ENCODE results near the gene GNG8. TPM values are rescaled to one million over a fixed set of nuclear protein-coding genes. Genes with fewer than 3 reads are reported as not detected.

Gene GNG8
- total and polyA plus RNA-seq, 9 of the 15 experiments (the other 6 are each of a cell fraction or from before 2014, with no cell fraction given), result 1.3 TPM; not detected in 8

- TF ChIP-seq NCOA1 (IDR thresholded peaks at IDR 0.05; ENCODE audit: low read depth), result peak; percentile 51; the same call in 1 of the 2 replicates
- TF ChIP-seq ZBTB40 (IDR thresholded peaks at IDR 0.05), result 0 out of 2 replicates have a peak, but pooled peaks have one; percentile 12
- TF ChIP-seq ZBTB40 (CRISPR knock-in tag; IDR thresholded peaks at IDR 0.05), result no peak
- TF ChIP-seq KDM1A (IDR thresholded peaks at IDR 0.05), result peak in 1 of 2 experiments; percentile 15; a peak in 1 of 4 replicates
- TF ChIP-seq, protein P1, sequence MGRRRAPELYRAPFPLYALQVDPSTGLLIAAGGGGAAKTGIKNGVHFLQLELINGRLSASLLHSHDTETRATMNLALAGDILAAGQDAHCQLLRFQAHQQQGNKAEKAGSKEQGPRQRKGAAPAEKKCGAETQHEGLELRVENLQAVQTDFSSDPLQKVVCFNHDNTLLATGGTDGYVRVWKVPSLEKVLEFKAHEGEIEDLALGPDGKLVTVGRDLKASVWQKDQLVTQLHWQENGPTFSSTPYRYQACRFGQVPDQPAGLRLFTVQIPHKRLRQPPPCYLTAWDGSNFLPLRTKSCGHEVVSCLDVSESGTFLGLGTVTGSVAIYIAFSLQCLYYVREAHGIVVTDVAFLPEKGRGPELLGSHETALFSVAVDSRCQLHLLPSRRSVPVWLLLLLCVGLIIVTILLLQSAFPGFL (CRISPR knock-in tag; IDR thresholded peaks at IDR 0.05), result no peak
- TF ChIP-seq E4F1 (CRISPR knock-in tag; IDR thresholded peaks at IDR 0.05; ENCODE audit: borderline replicate concordance), result no peak
- TF ChIP-seq ZFP91 (CRISPR knock-in tag; IDR thresholded peaks at IDR 0.05), result 0 out of 2 replicates have a peak, but pooled peaks have one; percentile 31
- no peak for TF ChIP-seq NELFE (IDR thresholded peaks at IDR 0.05; ENCODE audit: insufficient read depth, insufficient read length)
- peak; percentile 55; the same call in 1 of the 2 replicates for TF ChIP-seq LEF1 (IDR thresholded peaks at IDR 0.05)
- TF ChIP-seq CREM (IDR thresholded peaks at IDR 0.05; ENCODE audit: low read depth), result peak; percentile 29; the same call in 1 of the 2 replicates
- peak; percentile 33; the same call in 1 of the 2 replicates for TF ChIP-seq TAL1 (IDR thresholded peaks at IDR 0.05)
- TF ChIP-seq CGGBP1 (CRISPR knock-in tag; IDR thresholded peaks at IDR 0.05), result no peak
- TF ChIP-seq DPF2 (IDR thresholded peaks at IDR 0.05), result peak; percentile 60
These were observed 23.4 kb upstream of the GNG8 start (continued) for GRCh38 chr19:46659151-46660007.

Measured in K562 (cell line).